HFF-Myc (cell line): ENCODE data around the gene CLMN.

Experiments used
- DNase-seq: peaks from one replicate; pipeline ENCODE4 v3.0.0-alpha.2; 2011; ENCODE audit warnings: low read depth; ENCODE audit errors: extremely low read depth
- H3K4me3 ChIP-seq: replicated peaks from 2 replicates; pipeline ENCODE4 v1.5.1; 2011; ENCODE audit warnings: low read depth, mild to moderate bottlenecking, control low read depth, low read length
- TF ChIP-seq, protein P1 (sequence below): IDR thresholded peaks from 2 replicates; pipeline ENCODE4 v1.5.1; 2012; ENCODE audit warnings: mild to moderate bottlenecking, low read depth, low read length, control low read depth; ENCODE audit errors: missing control alignments

The CLMN gene

DNA sequence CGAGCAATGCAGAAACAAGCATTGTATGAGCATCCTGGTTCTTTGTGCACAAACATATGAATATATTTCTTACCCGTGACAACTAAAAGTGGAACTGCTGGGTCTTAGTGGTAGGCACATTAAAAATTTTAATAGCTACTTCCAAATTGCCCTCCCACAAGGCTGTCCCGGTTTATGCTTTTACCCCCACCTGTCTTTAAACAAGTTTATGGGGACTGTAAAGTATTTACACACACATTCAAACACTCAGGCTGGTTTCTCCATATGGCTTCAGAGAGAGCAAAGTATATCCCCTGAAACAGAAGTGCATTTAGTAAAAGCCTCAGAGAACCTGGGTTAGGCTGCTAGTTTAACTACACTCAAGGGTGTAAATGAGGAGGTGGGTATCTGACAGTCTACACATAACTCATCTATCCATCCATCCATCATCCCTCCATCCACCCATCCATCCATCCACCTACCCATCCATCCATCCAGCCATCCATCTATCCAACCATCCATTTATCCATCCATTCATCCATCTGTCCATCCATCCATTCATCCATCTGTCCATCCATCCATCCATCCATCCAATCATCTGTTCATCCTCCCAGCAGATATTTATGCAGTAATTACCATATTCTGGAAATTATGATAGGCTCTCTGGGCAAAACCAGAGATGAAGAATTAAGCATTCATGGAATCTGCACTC, 86.7 kb downstream of the CLMN start:
- TF ChIP-seq, protein P1, sequence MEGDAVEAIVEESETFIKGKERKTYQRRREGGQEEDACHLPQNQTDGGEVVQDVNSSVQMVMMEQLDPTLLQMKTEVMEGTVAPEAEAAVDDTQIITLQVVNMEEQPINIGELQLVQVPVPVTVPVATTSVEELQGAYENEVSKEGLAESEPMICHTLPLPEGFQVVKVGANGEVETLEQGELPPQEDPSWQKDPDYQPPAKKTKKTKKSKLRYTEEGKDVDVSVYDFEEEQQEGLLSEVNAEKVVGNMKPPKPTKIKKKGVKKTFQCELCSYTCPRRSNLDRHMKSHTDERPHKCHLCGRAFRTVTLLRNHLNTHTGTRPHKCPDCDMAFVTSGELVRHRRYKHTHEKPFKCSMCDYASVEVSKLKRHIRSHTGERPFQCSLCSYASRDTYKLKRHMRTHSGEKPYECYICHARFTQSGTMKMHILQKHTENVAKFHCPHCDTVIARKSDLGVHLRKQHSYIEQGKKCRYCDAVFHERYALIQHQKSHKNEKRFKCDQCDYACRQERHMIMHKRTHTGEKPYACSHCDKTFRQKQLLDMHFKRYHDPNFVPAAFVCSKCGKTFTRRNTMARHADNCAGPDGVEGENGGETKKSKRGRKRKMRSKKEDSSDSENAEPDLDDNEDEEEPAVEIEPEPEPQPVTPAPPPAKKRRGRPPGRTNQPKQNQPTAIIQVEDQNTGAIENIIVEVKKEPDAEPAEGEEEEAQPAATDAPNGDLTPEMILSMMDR = no peak
- H3K4me3 ChIP-seq = no peak overlapping the region
- no peak for DNase-seq

DNA sequence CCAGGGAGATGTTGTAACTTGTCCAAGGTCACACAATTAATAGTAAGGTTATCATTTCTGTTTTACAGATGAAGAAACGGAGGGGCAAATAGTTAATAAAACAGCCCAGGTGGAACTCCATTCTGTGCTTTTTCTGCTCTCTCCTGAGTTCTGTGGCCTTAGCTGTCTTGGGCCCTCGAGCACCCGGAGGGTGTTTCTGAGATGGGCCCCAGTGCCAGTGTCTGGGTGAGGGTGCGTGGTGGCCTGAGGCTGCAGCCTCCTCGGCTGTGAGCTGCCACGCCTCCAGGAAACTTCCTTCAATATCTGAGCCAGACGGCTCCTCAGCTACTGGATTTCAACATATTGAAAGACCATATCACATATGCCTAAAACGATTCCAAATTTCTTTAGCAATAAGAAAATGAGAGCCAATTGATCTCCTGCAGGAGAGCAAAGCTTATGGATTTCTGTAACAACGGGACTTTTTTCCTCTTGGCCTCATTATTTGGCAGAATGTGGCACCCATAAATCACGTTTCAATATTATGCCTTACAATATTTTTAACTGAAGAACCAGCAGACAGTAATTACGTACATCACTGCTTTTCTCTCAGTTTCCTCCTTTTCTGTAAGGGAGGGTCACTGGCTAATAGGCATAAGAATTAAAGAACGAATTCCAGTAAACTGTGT, 87.6 kb downstream of the CLMN start:
- TF ChIP-seq, protein P1 = no peak
- no peak overlapping the region for H3K4me3 ChIP-seq

DNA sequence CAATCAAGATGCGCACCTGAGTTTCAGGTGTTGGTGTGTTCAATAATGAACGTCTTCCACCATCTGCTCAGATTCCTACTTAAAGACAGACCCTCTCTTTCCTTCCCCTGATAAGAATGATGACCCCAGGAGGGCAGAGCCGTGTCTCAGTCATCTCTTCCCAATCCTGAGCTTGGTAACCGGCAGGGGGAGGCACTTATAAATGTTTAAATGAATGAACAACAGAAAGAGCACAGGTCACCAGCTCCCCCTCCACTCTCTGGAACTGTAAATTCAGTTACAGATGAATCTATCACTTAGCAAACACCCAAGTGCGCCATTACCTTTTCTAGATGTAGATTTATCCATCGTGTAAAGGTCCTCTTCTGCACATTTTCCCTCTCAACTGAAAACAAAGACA, 90.0 kb downstream of the CLMN start:
- TF ChIP-seq, protein P1 = no peak
- no peak for DNase-seq
- H3K4me3 ChIP-seq = no peak overlapping the region

More for the DNA sequence above, 87.6 kb downstream of the CLMN start:
- DNase-seq = no peak

DNA sequence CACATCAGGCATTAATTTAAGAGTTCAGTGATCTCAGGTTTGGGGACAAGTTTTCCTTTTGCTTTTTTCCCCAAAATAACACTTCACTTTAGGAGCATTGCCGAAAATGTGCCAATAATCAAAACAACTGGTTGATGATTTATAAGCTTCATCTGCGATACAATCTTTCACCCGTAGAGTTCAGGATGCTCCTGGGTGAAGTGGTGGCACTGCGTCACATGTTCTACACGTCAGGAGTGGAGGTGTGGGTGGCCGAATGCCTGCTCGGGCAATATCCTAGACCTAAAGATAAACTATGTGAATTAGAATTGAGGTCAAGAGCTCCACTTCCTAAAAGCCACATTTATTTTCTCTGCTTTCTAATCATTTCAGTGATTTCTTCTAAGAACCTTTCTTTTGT, 91.5 kb downstream of the CLMN start:
- no peak for DNase-seq
- no peak overlapping the region for H3K4me3 ChIP-seq
- TF ChIP-seq, protein P1 = no peak

DNA sequence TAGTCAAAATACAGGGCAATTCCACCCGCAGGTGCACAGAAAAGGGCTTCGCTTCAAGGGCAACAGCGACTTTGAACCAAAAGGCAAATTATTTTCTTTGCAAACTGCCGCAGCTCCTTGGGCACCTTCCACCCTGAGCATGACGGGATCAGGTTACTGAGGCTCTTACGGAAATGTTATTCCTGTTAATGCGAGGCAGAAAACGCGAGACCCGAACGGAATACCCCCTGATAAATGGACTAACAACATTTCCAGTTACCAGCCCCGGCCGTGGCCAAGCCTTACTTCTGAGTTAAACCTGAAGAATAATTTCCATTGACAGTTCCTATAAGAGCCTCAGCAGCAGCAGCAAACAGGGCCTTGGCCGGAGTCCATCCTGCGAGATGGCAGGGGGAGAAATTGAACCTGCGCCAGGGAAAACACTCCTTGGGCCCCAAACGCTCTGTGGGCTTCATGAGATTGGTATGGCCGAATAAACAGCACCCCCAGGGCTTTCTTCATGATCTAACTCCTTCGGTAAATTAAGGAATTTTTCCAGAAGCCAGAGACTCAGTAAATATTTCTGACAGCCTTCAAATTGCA, 92.3 kb downstream of the CLMN start:
- TF ChIP-seq, protein P1 = no peak
- DNase-seq = no peak
- H3K4me3 ChIP-seq = no peak overlapping the region

DNA sequence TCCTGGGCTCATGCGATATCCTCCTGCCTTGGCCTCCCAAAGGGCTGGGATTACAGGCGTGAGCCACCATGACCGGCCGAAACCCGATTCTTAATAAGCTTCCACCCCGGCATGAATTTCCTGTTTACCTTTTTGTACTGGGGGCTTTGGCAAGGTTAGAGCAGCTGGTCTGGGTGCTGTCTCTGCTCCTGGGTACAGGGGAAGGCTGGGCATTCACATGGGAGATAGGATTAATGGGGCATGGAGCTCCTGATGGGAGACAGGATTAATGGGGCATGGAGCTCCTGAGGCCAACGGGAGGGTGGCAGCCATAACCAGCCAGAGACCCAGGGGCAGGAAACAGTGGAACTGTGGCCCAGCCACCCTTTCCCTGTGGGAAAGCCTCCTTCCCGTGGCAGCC, 92.9 kb downstream of the CLMN start:
- TF ChIP-seq, protein P1 = no peak
- H3K4me3 ChIP-seq = no peak overlapping the region
- no peak for DNase-seq
